ENCODE results near the gene RUFY1. TPM values are rescaled to one million over a fixed set of nuclear protein-coding genes. Genes with fewer than 3 reads are reported as not detected.

The RUFY1 gene, protein sequence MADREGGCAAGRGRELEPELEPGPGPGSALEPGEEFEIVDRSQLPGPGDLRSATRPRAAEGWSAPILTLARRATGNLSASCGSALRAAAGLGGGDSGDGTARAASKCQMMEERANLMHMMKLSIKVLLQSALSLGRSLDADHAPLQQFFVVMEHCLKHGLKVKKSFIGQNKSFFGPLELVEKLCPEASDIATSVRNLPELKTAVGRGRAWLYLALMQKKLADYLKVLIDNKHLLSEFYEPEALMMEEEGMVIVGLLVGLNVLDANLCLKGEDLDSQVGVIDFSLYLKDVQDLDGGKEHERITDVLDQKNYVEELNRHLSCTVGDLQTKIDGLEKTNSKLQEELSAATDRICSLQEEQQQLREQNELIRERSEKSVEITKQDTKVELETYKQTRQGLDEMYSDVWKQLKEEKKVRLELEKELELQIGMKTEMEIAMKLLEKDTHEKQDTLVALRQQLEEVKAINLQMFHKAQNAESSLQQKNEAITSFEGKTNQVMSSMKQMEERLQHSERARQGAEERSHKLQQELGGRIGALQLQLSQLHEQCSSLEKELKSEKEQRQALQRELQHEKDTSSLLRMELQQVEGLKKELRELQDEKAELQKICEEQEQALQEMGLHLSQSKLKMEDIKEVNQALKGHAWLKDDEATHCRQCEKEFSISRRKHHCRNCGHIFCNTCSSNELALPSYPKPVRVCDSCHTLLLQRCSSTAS
- total RNA-seq: 10 to 100 TPM; 22.0 to 27.3 TPM

DNA sequence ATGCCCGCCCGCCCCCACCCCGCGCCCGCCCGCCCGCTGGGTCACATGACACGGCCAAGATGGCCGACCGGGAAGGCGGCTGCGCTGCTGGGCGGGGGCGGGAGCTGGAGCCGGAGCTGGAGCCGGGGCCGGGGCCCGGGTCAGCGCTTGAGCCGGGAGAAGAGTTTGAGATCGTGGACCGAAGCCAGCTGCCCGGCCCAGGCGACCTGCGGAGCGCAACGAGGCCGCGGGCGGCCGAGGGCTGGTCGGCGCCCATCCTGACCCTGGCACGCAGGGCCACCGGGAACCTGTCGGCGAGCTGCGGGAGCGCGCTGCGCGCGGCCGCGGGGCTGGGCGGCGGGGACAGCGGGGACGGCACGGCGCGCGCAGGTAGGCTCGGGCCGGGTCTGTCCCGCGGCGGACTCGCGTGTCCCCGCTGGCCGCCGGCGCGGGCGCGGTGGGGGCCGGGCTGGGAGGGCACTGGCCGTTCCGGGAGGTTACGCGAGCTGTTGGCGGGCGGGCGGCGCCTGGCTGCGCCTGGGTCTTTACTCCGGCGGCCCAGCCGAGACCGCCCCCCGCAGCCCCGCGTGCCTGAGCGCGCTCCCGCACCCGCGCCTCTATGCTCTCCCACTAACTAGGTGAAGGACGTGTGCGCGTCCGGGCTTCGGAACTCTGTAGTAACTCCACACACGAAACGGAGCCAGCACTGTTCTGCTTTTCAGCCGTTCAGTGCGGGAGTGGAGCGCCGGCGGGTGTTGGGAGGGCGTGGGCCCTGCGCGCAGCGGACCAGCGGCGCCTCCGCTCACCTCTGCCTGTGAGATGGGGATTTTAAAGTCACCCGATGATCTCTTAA lies at the start of gene RUFY1:
Gene RUFY1, plus strand, starts transcription at position 44 of the 832 bp plus-strand sequence. Its CDS starts 16 bp downstream, at position 60.

DNA sequence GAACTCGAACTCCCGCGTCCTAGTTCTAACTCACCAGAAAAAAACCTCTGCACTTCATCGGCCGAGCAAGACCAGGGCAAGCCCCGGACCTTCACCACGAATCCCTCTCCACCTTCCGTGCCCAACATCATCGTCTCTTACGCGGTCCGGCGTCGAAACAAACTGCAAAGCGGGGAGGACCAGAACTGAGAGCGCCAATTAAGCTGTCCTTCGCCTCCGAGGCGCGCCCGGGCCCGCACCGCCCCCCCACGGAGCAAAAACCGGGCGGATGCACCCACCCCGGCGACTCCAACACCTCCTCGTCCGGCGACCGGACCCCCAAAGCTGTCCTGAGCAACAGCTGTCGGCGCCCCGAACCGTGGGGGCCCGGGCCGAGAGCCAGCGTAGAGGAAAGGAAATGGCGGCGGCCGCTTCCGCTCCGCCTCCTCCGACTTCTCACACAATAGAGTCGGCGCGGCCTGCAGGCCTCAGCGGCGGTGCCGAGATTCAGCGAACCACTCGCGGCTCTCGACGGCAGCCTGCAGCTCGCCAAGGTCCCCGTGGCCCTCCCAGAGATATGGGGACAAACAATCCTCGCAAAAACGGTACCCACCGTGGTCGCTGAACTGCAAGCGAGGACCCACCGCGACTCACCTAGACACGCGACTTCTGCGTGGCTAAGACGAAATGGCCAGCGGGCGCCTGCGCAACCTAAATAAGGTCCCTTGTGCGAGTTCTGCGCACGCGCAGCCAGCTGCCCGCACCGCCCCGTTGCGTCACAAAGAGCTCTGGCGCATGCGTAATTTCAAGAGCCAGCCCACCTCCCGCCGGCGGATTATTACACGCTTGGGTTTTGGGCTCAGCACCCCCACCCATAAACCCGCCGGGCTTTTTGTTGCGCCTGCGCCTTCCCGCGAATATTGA lies 72.9 kb downstream of the RUFY1 start, which contains the start of gene HNRNPH1:
Gene HNRNPH1, minus strand, starts transcription at position 669 of the 903 bp plus-strand sequence. Its CDS starts 538 bp downstream, at position 131.

Small RNA genes within 50 kb of the gene (small RNA-seq; reads per million reads assigned to genes)
- gene AC136628.3: 0 reads per million in 2 donors
- gene RF00017: 0 reads per million in 2 donors

Other genes starting within 250 kb of the RUFY1 start
- gene ADAMTS2, start 205.1 kb upstream of the RUFY1 start, total RNA-seq: 1 to 10 TPM in 1 of 2 donors, under 1 TPM in 1; under 0.01 to 2.0 TPM
- 100 to 1,000 TPM; 307 to 395 TPM for gene HNRNPH1, start 73.1 kb downstream of the RUFY1 start, total RNA-seq
- not detected for gene CBY3, start 130.5 kb downstream of the RUFY1 start, total RNA-seq
- 100 to 1,000 TPM; 454 to 721 TPM for gene CANX, start 148.4 kb downstream of the RUFY1 start, total RNA-seq
- gene MAML1, start 182.3 kb downstream of the RUFY1 start, total RNA-seq: 10 to 100 TPM in 1 of 2 donors, 1 to 10 TPM in 1; 8.6 to 12.0 TPM
- not detected for gene LTC4S, start 243.4 kb downstream of the RUFY1 start, total RNA-seq

Measured in melanocyte of skin (primary cell).